Glomerular visceral epithelial cell (primary cell): ENCODE data around the gene CACFD1.
A peak's percentile ranks its signal among the peaks of the same experiment; 100 is the strongest.
"Not testable (repeated sequence)": the region's sequence is repeated elsewhere in the genome, so short reads cannot be mapped to it uniquely, and the experiment has no call there.

ENCODE experiments used
- DNase-seq: peaks from one replicate; pipeline ENCODE4 v3.0.0-alpha.2; 2016; ENCODE audit errors: extremely low spot score

The CACFD1 gene

GRCh38 chr9:133440874-133441273, 18.9 kb upstream of the CACFD1 start:
- DNase-seq: no peak

GRCh38 chr9:133441571-133441970, 18.2 kb upstream of the CACFD1 start:
- DNase-seq: no peak

- DNase-seq: no peak
Measured at GRCh38 chr9:133443248-133443647, 16.5 kb upstream of the CACFD1 start.

- no peak for DNase-seq
Measured at GRCh38 chr9:133443982-133444381, 15.8 kb upstream of the CACFD1 start.

GRCh38 chr9:133445293-133445969, 14.3 kb upstream of the CACFD1 start:
- DNase-seq: no peak

- DNase-seq: no peak
Measured at GRCh38 chr9:133448487-133448972, 11.2 kb upstream of the CACFD1 start.

GRCh38 chr9:133449760-133450159, 10.0 kb upstream of the CACFD1 start:
- DNase-seq: peak; percentile 75

- not testable (repeated sequence) for DNase-seq
Measured at GRCh38 chr9:133451865-133452264, 7.9 kb upstream of the CACFD1 start.

GRCh38 chr9:133452562-133452961, 7.2 kb upstream of the CACFD1 start:
- no peak for DNase-seq

GRCh38 chr9:133453651-133454050, 6.1 kb upstream of the CACFD1 start:
- no peak for DNase-seq

- DNase-seq: no peak
Measured at GRCh38 chr9:133454325-133454724, 5.5 kb upstream of the CACFD1 start.

GRCh38 chr9:133454943-133455673, 4.7 kb upstream of the CACFD1 start:
- no peak for DNase-seq

GRCh38 chr9:133455936-133456335, 3.8 kb upstream of the CACFD1 start:
- DNase-seq: no peak

GRCh38 chr9:133456409-133456808, 3.4 kb upstream of the CACFD1 start:
- DNase-seq: no peak

GRCh38 chr9:133457233-133457632, 2.5 kb upstream of the CACFD1 start:
- no peak for DNase-seq

- no peak for DNase-seq
Measured at GRCh38 chr9:133457748-133458147, 2.0 kb upstream of the CACFD1 start.

GRCh38 chr9:133458643-133459312, 1.0 kb upstream of the CACFD1 start:
- DNase-seq: no peak

GRCh38 chr9:133460405-133461175, 812 bp downstream of the CACFD1 start:
- DNase-seq: peak; percentile 56

GRCh38 chr9:133461975-133462374, 2.2 kb downstream of the CACFD1 start:
- DNase-seq: no peak

GRCh38 chr9:133463234-133463863, 3.6 kb downstream of the CACFD1 start:
- DNase-seq: no peak

- no peak for DNase-seq
Measured at GRCh38 chr9:133463864-133464615, 4.3 kb downstream of the CACFD1 start.
